WTC11 (cell line): ENCODE results near the gene UVRAG. TPM values are rescaled to one million over a fixed set of nuclear protein-coding genes. Genes with fewer than 3 reads are reported as not detected.

Experiments
- ATAC-seq: fragments of 200-7000 bp; cut with Tn5 transposase; 2 replicates; pipeline ENCODE4 v1.10.0; 2021; ENCODE audit warnings: mild to moderate bottlenecking, moderate library complexity
- CTCF ChIA-PET: fragments of 300-600 bp; sonication (Branson Sonifier 250); formaldehyde crosslinking; loops from one replicate; lab custom pipeline; 2021; ENCODE audit warnings: antibody characterized with exemption; lab: Charles Lee
- POLR2A ChIA-PET: fragments of 350-600 bp; sonication (Branson Sonifier 250); formaldehyde crosslinking; loops from one replicate; lab custom pipeline; 2021; ENCODE audit warnings: antibody characterized with exemption; lab: Charles Lee
- DNase-seq: peaks from one replicate; pipeline ENCODE4 v3.0.0; 2021; ENCODE audit warnings: low spot score
- H3K27ac Mint-ChIP-seq: 2 replicates; pipeline ENCODE4 v1.8.0; 2021; ENCODE audit warnings: mixed read lengths
- H3K27me3 Mint-ChIP-seq: 2 replicates; pipeline ENCODE4 v1.8.0; 2021; ENCODE audit warnings: low read depth, mild to moderate bottlenecking, moderate library complexity, mixed read lengths
- H3K36me3 Mint-ChIP-seq: 2 replicates; pipeline ENCODE4 v1.8.0; 2021; ENCODE audit warnings: mixed read lengths
- H3K4me1 Mint-ChIP-seq: 2 replicates; pipeline ENCODE4 v1.8.0; 2022; ENCODE audit warnings: mixed read lengths
- H3K4me3 Mint-ChIP-seq: 2 replicates; pipeline ENCODE4 v1.8.0; 2021; ENCODE audit warnings: mild to moderate bottlenecking, moderate library complexity, mixed read lengths
- H3K9me3 Mint-ChIP-seq: 2 replicates; pipeline ENCODE4 v1.8.0; 2021; ENCODE audit warnings: mixed read lengths
- CBFB ChIP-seq: sonication (generic); formaldehyde crosslinking; IDR thresholded peaks from 2 replicates; pipeline ENCODE4 v1.8.1; 2022; ENCODE audit warnings: mild to moderate bottlenecking, low read depth, missing genetic modification reagents
- CREM ChIP-seq: sonication (generic); formaldehyde crosslinking; IDR thresholded peaks from 2 replicates; pipeline ENCODE4 v1.8.1; 2022; ENCODE audit warnings: mild to moderate bottlenecking, missing genetic modification reagents, moderate library complexity
- FOXJ3 ChIP-seq: sonication (generic); formaldehyde crosslinking; IDR thresholded peaks from 2 replicates; pipeline ENCODE4 v1.9.0; 2021; ENCODE audit warnings: missing genetic modification reagents, mild to moderate bottlenecking, borderline replicate concordance
- FOXK1 ChIP-seq: sonication (generic); formaldehyde crosslinking; IDR thresholded peaks from 2 replicates; pipeline ENCODE4 v1.8.0; 2022; ENCODE audit warnings: mild to moderate bottlenecking, moderate library complexity, missing genetic modification reagents
- NR2C2 ChIP-seq: sonication (generic); formaldehyde crosslinking; IDR thresholded peaks from 2 replicates; pipeline ENCODE4 v1.8.0; 2022; ENCODE audit warnings: mild to moderate bottlenecking, missing genetic modification reagents
- TEAD4 ChIP-seq: sonication (generic); formaldehyde crosslinking; IDR thresholded peaks from 2 replicates; pipeline ENCODE4 v1.8.0; 2022; ENCODE audit warnings: mild to moderate bottlenecking, missing genetic modification reagents
- TP53 ChIP-seq: sonication (generic); formaldehyde crosslinking; IDR thresholded peaks from 2 replicates; pipeline ENCODE4 v1.8.1; 2023; ENCODE audit warnings: mild to moderate bottlenecking, missing genetic modification reagents
- ZNF121 ChIP-seq: sonication (generic); formaldehyde crosslinking; IDR thresholded peaks from 2 replicates; pipeline ENCODE4 v1.8.0; 2023; ENCODE audit warnings: missing genetic modification reagents
- ZNF423 ChIP-seq: fragments of 250-450 bp; sonication (Bioruptor Pico); IDR thresholded peaks from 2 replicates; pipeline ENCODE4 v2.1.2; 2022; ENCODE audit warnings: mild to moderate bottlenecking, moderate library complexity
- total RNA-seq: library from RNA; stranded (reverse); gene quantifications from 3 replicates; pipeline ENCODE4 v1.2.3, GENCODE V29; 2021
- TF ChIP-seq, protein P1 (sequence below): sonication (generic); formaldehyde crosslinking; IDR thresholded peaks from 2 replicates; pipeline ENCODE4 v1.8.1; 2022; ENCODE audit warnings: low read depth, missing genetic modification reagents, borderline replicate concordance
- TF ChIP-seq, protein P2 (sequence below): fragments of 250-450 bp; sonication (Bioruptor Pico); IDR thresholded peaks from 2 replicates; pipeline ENCODE4 v1.9.0; 2021; ENCODE audit warnings: mild to moderate bottlenecking
- TF ChIP-seq, protein P3 (sequence below): fragments of 200-600 bp; IDR thresholded peaks from 2 replicates; pipeline ENCODE4 v1.8.0; 2022; ENCODE audit warnings: antibody characterized with exemption
- TF ChIP-seq, protein P4 (sequence below): sonication (generic); formaldehyde crosslinking; IDR thresholded peaks from 2 replicates; pipeline ENCODE4 v1.8.0; 2023; ENCODE audit warnings: missing genetic modification reagents, mild to moderate bottlenecking, borderline replicate concordance
- TF ChIP-seq, protein P5 (sequence below): sonication (generic); formaldehyde crosslinking; conservative IDR thresholded peaks from 2 replicates; pipeline ENCODE4 v1.8.1; 2022; ENCODE audit warnings: mild to moderate bottlenecking, missing genetic modification reagents
- TF ChIP-seq, protein P6 (sequence below): sonication (generic); formaldehyde crosslinking; IDR thresholded peaks from 2 replicates; pipeline ENCODE4 v1.8.0; 2022; ENCODE audit warnings: mild to moderate bottlenecking, missing genetic modification reagents
- TF ChIP-seq, protein P7 (sequence below): sonication (generic); formaldehyde crosslinking; IDR thresholded peaks from 2 replicates; pipeline ENCODE4 v1.8.0; 2022; ENCODE audit warnings: mild to moderate bottlenecking, missing genetic modification reagents

Gene UVRAG
- total RNA-seq, 1 experiment from 2014 or later, result 14.5 TPM

DNA sequence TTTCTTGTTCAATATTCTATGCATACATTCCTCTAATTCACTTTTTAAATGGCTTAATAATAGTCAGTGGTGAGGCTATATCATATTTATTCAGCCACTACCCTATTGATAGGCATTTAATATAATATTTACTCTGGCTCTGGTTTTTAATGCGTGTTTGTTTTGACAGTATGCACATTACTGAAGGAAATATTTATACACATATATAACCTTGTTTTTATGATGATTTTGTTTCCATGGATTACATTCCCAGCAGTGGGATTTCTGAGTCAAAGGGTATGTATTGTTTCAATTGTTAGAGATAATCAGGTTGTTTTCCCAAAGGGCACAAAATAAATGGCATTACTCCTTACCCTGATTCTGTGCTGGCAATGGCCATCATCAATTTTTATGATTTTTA, 105.8 kb downstream of the UVRAG start (continued):
- TF ChIP-seq, protein P1, sequence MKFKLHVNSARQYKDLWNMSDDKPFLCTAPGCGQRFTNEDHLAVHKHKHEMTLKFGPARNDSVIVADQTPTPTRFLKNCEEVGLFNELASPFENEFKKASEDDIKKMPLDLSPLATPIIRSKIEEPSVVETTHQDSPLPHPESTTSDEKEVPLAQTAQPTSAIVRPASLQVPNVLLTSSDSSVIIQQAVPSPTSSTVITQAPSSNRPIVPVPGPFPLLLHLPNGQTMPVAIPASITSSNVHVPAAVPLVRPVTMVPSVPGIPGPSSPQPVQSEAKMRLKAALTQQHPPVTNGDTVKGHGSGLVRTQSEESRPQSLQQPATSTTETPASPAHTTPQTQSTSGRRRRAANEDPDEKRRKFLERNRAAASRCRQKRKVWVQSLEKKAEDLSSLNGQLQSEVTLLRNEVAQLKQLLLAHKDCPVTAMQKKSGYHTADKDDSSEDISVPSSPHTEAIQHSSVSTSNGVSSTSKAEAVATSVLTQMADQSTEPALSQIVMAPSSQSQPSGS (CRISPR knock-in tag), result no peak
- TF ChIP-seq, protein P2, sequence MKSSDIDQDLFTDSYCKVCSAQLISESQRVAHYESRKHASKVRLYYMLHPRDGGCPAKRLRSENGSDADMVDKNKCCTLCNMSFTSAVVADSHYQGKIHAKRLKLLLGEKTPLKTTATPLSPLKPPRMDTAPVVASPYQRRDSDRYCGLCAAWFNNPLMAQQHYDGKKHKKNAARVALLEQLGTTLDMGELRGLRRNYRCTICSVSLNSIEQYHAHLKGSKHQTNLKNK (CRISPR knock-in tag), result no peak
- no peak for TF ChIP-seq ZNF121 (CRISPR knock-in tag)
- no peak for TF ChIP-seq FOXJ3

DNA sequence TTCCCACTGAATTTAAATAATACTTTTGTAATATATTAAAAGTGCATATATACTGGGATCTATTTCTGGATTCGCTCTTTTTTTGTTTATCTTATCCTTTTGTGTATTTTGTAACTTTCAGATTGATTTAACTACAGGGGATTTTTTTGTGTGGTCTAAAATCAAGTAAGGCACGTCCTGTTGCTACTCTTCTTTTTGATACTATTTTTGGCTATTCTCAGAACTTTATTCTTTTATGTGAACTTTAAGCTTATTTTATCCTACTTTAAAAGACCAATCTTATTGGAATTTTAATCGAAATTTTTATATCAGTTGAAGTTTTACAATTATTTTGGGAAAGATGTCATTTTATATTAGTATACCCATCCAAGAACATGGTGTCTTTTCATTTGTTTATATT, 106.8 kb downstream of the UVRAG start:
- DNase-seq, result no peak
- Mint-ChIP-seq H3K36me3 (0 out of 2 replicates have a peak, but pooled peaks cover 3% of the 10 kb centered on the region), H3K4me3 (no peak overlapping the region), H3K27me3 (no peaks in the 10 kb centered on the region), H3K9me3 (no peaks in the 10 kb centered on the region), H3K27ac (no peak overlapping the region), H3K4me1 (no peaks in the 10 kb centered on the region)
- CTCF ChIA-PET, result no interaction called here
- TF ChIP-seq, protein P3, sequence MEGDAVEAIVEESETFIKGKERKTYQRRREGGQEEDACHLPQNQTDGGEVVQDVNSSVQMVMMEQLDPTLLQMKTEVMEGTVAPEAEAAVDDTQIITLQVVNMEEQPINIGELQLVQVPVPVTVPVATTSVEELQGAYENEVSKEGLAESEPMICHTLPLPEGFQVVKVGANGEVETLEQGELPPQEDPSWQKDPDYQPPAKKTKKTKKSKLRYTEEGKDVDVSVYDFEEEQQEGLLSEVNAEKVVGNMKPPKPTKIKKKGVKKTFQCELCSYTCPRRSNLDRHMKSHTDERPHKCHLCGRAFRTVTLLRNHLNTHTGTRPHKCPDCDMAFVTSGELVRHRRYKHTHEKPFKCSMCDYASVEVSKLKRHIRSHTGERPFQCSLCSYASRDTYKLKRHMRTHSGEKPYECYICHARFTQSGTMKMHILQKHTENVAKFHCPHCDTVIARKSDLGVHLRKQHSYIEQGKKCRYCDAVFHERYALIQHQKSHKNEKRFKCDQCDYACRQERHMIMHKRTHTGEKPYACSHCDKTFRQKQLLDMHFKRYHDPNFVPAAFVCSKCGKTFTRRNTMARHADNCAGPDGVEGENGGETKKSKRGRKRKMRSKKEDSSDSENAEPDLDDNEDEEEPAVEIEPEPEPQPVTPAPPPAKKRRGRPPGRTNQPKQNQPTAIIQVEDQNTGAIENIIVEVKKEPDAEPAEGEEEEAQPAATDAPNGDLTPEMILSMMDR, result no peak
- TF ChIP-seq, protein P4, sequence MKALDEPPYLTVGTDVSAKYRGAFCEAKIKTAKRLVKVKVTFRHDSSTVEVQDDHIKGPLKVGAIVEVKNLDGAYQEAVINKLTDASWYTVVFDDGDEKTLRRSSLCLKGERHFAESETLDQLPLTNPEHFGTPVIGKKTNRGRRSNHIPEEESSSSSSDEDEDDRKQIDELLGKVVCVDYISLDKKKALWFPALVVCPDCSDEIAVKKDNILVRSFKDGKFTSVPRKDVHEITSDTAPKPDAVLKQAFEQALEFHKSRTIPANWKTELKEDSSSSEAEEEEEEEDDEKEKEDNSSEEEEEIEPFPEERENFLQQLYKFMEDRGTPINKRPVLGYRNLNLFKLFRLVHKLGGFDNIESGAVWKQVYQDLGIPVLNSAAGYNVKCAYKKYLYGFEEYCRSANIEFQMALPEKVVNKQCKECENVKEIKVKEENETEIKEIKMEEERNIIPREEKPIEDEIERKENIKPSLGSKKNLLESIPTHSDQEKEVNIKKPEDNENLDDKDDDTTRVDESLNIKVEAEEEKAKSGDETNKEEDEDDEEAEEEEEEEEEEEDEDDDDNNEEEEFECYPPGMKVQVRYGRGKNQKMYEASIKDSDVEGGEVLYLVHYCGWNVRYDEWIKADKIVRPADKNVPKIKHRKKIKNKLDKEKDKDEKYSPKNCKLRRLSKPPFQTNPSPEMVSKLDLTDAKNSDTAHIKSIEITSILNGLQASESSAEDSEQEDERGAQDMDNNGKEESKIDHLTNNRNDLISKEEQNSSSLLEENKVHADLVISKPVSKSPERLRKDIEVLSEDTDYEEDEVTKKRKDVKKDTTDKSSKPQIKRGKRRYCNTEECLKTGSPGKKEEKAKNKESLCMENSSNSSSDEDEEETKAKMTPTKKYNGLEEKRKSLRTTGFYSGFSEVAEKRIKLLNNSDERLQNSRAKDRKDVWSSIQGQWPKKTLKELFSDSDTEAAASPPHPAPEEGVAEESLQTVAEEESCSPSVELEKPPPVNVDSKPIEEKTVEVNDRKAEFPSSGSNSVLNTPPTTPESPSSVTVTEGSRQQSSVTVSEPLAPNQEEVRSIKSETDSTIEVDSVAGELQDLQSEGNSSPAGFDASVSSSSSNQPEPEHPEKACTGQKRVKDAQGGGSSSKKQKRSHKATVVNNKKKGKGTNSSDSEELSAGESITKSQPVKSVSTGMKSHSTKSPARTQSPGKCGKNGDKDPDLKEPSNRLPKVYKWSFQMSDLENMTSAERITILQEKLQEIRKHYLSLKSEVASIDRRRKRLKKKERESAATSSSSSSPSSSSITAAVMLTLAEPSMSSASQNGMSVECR, result no peak
- no peak for TF ChIP-seq CREM (CRISPR knock-in tag)
- TF ChIP-seq, protein P5, sequence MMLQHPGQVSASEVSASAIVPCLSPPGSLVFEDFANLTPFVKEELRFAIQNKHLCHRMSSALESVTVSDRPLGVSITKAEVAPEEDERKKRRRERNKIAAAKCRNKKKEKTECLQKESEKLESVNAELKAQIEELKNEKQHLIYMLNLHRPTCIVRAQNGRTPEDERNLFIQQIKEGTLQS (CRISPR knock-in tag), result no peak
- TF ChIP-seq, protein P6, sequence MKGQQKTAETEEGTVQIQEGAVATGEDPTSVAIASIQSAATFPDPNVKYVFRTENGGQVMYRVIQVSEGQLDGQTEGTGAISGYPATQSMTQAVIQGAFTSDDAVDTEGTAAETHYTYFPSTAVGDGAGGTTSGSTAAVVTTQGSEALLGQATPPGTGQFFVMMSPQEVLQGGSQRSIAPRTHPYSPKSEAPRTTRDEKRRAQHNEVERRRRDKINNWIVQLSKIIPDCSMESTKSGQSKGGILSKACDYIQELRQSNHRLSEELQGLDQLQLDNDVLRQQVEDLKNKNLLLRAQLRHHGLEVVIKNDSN (CRISPR knock-in tag), result no peak
- no peak for TF ChIP-seq NR2C2 (CRISPR knock-in tag)
- no peak for TF ChIP-seq CBFB (CRISPR knock-in tag)
- no peak for TF ChIP-seq TEAD4
- no peak for TF ChIP-seq FOXK1 (CRISPR knock-in tag)
- TF ChIP-seq ZNF423 (CRISPR knock-in tag), result no peak
- TF ChIP-seq, protein P7, sequence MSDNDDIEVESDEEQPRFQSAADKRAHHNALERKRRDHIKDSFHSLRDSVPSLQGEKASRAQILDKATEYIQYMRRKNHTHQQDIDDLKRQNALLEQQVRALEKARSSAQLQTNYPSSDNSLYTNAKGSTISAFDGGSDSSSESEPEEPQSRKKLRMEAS (CRISPR knock-in tag), result no peak
- no peak for TF ChIP-seq TP53 (CRISPR knock-in tag)
- POLR2A ChIA-PET, result no interaction called here
- ATAC-seq, result no peak
